ENCODE measurements around the gene HECTD2.

- TF ChIP-seq CTCF (IDR thresholded peaks at IDR 0.05; ENCODE audit: low read depth, low read length) (no peak), EZH2phosphoT487 (IDR thresholded peaks at IDR 0.05; ENCODE audit: low read depth) (no peak)
Observed at GRCh38 chr10:91381257-91381891, 28.8 kb upstream of the HECTD2 start.
